GM21529 (cell line): ENCODE results near the gene KCNMB1.
"Not testable (repeated sequence)": the region's sequence is repeated elsewhere in the genome, so short reads cannot be mapped to it uniquely, and the experiment has no call there.

Experiments
- ATAC-seq: cut with Tn5 transposase; IDR thresholded peaks from one replicate; pipeline ENCODE4 v1.9.1; 2021; ENCODE audit not compliant: unreplicated experiment

KCNMB1 gene

DNA sequence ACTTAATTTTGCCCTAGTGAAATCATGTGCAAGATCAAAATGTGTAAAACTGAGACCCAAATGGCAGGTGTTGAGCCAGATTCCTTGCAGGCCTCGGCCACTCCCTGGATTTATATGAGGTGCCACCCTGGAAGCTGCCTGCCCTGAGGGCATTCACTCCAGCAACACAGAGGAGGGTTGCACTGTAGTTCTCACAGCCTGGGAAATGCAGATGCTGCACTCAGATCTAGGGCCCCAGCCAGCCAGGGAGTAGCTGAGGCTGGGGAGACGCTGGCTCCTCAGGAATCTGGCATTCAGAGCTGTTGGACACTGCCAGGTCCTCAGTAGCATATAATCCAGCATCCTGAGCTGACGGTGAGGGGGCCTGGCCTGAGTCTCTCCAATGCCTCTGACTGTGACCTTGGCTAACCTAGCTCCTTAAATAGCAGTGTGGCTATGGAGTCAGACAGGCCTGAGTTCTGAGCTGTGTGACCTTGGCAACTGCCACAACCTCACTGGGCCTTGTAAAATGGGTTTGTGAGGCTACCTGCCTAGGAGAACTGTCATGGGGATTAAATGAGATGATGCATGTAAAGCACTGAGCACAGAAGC lies 8.7 kb downstream of the KCNMB1 start:
- no peak for ATAC-seq

DNA sequence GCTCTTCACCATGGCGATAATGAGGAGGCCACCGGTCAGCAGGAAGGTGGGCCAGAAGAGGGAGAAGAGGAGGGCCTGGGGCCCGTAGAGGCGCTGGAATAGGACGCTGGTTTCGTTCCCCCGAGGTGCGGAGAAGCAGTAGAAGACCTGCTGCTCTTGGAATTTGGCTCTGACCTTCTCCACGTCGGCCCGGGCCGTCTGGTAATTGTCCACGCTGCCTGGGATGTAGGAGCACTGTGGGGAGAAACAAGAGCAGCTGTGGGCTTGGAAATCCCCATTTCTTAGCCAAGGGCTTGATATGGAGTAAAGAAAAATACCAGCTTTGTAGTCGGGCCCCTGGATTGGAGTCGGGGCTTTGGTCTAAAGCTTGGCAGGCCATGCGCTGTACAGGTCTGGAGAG lies 10.4 kb downstream of the KCNMB1 start:
- ATAC-seq = no peak

DNA sequence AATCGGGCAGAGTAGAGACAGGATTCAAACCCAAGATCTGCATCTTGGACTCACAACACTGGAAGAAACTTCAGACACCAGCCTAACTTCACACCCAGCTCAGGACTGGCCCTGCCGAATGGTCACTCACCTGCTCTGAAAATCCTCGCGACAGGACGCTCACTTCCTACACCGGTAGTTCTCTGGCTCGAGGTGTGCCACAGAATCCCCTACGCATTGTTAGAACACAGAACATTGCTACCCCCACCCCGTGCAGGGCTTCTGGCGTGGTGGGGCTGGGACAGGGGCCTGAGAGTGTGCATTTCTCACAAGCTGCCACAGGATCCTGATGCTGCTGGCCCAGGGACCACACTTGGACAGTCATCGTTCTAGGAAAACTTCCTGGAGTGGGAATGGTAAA lies 12.1 kb downstream of the KCNMB1 start:
- no peak for ATAC-seq

DNA sequence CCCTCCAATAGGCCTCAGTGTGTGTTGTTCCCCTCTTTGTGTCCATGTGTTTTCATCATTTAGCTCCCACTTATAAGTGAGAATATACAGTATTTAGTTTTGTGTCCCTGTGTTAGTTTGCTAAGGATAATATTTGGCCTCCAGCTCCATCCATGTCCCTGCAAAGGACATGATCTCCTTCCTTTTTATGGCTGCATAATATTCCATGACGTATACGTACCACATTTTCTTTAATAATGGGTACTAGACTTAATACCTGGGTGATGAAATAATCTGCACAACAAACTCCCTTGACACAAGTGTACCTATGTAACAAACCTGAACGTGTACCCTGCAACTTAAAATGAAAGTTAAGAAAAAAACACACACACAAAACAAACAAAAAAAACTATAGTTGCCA lies 12.6 kb downstream of the KCNMB1 start:
- not testable (repeated sequence) for ATAC-seq

DNA sequence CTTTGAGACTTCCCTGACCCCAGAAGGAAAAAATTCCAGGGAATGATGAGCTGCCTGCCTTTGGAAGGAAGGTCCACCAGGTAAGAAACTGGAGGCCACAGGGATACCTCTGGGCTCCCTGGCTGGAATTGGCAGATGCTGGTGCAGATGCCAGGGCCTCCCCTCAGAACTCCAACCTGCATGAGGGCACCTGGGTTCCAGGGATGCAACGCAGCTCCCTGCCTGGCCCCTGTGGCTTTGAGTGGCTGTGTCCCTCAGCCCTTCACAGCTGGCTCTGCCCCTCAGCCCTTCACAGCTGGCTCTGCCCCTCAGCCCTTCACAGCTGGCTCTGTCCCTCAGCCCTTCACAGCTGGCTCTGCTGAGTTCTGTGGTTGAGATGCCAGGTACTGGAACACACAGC lies 13.9 kb downstream of the KCNMB1 start:
- ATAC-seq = no peak

DNA sequence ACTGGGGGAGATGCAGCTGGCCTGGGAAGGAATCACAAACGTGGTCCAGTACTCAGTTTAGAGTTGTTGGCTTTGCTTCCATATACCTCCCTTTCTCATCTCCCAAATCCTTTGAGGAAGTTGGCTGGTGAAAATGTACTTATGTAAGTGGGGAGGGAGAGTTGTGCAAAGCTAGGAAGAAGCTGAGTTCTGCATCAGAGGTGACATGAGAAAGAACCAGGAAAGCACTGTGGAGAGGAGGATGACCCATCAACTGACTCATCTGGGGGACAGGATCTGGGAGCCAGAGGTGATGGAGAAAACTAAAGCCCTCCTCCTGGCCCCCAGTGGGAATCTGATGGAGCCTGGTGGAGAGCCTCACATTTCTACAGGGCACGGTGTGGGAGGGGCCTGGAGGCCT lies 16.2 kb downstream of the KCNMB1 start:
- no peak for ATAC-seq

DNA sequence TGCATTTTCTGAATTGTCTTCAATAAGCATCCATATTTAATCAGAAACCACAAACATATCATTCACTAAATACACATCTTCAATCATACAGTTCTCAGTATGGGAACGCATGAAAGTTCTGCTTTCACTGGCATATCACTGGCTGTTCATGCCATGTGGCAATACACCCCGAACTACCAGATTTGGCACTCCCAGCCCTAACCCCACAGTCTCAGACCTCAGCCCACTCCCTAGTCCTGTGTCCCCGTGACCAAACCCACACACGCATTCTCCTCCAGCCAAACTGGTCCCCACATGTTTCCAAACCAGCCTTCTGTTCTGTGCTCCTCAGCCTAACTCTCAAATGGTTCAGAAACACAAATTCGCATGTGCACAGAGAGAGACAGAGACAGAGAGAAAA lies 20.6 kb downstream of the KCNMB1 start:
- no peak for ATAC-seq

DNA sequence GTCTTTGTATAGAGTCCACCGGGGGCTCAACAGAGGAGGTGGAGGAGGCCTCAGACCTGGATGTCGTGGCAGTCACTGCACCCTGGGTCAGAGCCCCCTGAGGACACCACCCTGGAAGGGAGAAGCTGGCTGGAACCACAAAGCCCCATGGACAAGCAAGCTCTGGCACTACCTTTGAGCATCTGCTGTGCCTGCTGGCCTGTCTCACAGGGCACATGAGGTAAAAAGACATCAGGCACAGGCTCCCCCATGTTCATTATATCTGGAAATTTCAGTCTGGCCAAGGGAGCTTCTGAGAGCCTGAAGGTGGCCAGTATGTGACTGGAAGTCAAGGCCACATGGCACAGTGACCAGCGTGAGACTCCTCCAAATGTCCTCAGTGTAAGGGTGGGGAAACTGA lies 22.9 kb downstream of the KCNMB1 start:
- ATAC-seq = no peak

DNA sequence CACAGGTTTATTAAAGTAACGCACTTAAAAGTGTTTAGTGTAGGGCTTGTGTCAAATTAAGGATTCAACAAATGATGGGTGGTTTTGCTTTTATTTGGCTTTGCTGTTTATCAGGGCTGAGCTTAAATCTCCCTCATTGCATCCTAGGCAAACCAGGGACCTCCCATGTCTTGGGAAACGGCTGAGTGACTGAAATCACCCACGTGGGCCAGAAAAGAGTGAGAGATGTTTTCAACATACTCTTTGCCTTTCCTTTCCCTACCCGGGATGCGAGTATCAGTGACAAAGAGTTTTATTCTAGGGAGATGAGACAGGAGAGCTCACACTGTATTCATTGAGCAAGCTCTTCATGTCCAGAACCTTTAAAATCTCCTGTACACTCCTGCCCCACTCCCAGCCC lies 23.3 kb downstream of the KCNMB1 start:
- ATAC-seq = no peak

DNA sequence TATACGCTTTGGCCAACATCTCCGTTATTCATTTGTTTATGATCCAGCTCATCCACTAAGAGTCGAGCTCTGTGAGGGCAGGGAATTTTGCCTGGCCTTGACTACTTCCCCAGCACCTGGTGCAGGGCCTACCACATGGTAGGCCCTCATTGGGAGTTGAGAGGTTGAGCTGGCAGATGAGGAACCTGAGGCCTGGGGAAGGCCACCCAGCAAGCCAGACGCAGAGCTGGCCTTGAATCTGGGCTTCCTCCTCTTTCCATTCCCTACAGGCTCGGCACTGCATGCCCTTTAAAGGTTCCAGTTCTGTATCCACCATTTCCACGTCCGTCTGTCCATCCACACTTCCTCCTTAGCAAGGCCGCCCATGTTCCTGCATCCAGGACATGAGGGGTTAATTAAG lies 24.2 kb downstream of the KCNMB1 start:
- no peak for ATAC-seq

DNA sequence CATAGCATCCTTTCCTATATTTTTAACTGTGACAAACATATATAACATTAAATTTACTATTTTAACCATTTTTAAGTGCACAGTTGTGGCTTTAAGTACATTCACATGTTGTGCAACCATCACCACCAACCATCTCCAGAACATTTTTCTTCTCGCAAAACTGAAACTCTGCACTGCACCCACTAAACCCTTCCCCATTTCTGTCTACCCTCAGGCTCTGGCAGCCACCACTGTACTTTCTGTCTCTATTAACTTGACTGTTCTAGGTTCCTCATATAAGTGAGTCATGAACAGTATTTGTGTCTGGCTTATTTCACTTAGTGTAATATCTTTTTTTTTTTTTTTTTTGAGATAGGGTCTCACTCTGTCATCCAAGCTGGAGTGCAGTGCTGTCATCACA lies 25.5 kb downstream of the KCNMB1 start:
- ATAC-seq = no peak

DNA sequence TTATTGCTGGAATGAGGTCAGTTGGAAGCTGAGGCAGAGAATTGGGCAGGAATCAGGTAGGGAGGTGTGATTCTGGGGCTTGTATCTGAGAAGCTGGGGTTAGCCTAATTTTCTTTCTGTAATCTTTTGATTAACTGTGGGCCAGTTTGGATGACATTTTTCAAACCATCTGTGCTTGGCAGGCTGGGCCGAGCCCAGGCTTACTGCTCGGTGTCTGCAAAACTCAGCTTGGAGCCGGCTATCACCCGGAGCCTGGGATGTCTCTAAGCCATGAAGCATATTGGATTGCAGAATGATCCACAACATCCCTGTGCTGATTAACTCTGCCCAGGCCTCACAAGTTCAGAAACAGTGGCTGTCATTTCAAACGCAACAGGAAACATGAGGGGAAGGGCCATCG lies 26.5 kb downstream of the KCNMB1 start:
- no peak for ATAC-seq

DNA sequence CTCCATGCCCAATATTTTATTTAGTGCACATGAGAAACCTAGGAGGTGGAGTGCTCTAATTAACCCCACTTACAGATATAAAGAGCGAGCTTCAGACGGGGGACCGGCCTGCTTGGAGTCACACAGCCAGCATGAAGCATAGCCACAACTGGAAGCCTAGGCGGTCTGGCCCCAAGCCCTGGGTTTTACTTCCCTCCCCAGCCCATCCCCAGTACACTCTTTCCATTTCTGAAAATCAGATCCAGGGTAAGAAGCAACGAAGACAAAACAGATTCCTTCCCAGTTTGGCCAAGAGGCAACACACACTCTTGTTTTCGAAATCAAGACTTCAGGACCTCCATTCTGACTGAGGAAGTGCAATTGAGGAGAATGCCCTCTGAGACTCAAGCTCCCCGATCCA lies 27.1 kb downstream of the KCNMB1 start:
- no peak for ATAC-seq

DNA sequence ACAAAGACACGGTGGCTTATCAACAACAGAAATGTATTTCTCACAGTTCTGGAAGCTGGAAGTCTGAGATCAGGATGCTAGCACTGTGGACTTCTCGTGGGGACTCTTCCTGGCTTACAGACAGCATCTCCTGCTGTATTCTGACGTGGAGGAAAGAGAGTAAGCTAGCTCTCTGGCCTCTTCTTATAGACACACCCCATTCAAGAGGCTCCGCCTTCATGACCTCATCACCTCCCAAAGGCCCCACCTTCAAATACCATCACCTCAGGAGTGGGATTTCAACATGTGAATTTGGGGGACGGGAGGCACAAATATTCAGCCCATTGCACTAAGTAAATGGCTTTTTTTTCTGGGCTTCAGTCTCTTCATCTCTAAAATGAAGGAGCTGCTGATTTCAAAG lies 27.6 kb downstream of the KCNMB1 start:
- ATAC-seq = no peak

DNA sequence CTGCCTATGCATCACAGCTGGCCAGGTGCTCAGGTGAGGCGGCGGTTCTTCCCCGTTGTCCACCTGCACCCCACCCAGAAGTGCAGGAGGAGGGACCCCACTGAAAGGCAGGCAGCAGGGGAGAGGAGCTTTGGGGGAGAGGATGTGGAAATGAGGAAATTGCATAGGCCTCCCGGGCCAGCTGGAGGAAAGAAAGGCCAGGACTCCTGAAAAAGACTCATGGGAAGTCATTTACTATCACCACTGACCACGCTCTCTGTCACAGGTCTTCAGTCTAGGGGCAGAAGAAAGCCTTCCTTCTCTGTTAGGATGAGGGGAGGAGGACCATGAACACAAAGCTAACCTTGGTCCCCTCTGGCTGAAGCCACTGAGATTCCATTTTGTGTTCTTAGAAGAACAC lies 28.1 kb downstream of the KCNMB1 start:
- ATAC-seq = no peak

DNA sequence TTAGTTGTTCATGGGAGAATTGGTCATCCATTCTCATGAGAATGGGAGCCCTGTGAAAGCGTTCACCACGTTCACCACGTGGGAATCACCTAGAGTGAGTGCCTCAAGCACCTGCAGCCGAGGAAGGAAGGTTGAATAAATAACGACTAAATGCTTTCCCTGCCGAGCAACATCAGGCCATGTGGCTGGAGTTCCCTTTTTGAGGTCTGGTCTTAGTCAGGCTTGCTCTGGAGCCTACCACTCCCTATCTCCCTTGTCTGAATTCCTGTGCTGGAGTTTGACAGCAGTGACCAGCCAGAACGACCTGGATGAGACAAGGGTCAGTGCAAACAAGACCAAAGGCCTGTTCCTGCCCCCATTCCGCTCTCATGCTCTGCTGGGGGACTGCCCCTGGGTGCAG lies 28.5 kb downstream of the KCNMB1 start:
- no peak for ATAC-seq

DNA sequence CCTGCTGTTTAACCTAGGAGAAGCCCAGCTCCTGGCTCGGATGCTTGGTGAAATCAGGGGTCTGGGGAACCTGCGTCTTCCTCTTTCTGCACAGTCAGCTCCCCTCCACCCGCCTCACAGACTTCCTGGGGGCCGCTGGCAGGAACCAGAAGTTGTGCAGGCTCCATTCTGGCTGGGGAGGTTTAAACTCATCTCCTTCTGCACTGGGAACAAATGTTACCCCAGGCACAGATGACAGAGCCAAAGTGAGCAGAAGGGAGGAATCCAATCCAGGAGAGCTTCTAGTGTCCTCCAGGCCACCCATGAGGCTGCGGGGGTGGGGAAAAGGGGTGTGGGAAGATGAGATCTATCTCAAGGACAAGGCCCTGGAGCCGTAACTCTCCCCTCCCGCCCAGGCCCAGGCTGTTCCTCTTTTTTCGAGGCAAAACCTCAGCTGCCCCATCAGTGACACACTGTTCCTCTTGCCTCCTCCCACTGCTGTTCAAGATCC lies 31.2 kb downstream of the KCNMB1 start:
- ATAC-seq = no peak

DNA sequence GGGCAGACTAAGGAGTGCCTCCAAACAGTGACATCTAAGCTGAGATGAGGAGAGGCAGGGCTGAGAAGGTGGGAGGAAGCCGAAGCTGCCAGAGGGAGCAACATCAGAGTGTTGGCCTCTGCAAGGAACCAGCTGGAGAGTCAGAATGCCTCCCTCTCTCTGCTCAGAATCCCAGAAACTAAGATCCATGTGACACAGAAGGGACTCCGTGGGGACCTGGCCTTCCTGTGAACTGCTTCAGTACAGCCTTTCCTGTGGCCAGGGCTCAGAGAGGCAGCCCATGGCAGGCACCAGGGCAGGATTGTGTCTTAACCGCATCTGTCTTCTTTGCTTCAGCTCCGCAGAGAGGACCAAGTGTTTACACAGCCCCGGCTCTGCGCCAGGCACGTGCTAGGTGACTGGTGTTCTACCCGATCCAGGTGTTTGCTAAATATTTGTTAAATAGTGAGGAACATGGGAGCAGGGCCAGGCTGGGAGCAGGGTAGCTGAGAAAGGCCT lies 33.5 kb downstream of the KCNMB1 start:
- no peak for ATAC-seq

DNA sequence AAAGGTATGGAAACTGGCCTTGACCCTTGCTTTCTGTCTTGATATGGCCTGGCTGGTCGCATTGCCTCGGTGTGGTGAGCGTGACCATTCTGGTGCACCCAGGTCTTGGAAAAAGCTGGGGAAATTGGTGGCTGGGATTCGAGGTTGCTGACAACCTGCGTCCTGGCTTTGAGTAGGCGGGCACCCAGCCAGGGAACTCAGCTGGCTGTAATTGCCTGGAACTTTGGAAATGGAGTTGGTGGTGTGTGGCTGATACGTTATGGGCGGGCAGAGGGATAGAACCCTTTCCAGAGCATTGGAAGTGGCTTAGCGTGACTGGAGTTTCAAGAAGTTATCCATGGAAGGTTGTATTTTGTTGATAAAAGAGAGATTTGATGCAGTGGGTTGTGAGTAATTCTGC lies 35.2 kb downstream of the KCNMB1 start:
- no peak for ATAC-seq

DNA sequence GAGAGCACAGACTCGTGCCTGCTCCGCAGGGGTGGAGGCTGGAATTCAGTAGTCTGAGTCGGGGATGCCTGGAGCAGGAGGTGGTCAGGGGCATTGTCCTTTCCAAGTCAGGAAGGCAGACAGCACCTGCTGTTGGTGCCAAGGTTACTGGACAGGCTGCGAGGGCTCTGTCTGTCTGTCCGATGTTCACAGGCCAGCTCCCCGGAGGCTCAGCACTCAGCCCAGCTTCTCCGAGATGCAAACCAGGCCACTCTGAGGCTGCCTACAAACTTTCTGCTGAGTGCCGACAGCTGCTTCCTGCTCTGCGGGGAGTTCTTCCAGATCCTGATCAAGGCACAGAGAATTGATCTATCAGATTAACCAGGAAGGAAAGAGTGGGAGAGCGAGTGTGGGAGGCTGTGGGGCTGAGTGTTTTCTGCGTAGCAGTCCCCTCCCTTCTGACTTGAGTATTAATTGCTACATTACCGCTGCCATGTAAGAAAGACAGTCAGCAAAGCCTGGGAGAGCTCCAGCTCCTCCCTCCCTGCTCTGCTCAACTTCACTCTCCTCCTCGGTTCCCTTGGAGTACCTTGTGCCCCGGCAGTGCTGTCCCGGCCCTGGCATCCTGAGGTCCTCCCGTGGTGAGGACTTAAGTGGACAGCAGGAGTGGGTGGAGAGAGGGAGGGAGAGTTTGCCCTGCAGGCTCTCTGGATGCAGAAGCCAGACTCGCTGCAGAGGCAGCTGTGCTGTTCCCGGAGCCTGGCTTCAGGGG lies 36.0 kb downstream of the KCNMB1 start:
- ATAC-seq = no peak

DNA sequence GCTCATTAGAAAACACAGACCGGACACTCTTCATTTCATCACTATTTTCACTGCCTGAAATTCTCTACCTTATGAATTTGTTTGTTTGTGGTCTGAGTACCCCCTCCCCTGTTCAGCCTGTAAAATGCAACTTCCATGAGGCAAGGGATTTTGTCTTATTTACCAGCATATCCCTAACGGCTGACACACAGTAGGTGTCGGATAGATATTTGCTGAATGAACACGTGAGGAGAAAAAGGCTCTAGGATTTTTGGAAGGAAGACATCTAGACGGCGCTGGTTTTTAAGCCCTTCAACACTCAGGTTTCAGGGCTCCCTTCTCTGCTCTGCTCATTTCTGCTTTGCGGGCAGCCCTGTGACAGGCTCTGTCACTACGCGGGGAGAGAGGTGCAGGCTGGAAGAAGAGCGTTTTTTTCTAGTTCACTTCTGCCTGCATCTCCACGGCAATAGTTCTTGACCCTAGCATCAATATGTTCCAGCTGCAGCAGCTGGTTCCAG lies 41.0 kb downstream of the KCNMB1 start:
- ATAC-seq = no peak

DNA sequence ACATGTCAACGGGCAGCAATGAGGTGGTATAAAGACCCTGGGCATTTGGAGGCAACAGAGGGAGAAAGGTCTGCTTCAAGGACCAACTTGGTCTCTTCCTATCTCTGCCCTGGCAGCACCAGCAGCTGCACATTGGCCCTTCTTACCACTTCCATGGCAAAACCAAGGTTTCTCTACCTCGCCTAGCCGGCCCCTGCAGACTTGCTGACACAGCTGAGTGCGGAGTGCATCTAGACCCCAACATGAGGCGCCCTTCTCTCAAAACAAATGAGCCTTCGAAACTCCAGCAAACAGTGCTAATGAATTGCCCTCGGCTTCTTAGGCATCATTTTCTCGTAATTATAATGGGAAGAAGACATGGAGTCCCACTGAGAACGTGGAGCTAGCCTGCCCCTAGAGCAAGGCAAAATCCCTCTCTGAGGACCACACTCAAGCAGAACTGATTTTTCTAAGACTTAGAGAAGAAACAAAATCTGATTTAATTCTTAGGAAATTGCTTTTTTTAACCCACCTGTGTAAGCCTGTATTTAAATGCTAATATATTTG lies 42.1 kb downstream of the KCNMB1 start:
- ATAC-seq = no peak
